ENCODE data around the gene TTC7B. TPM values are rescaled to one million over a fixed set of nuclear protein-coding genes. Genes with fewer than 3 reads are reported as not detected.

Gene TTC7B
- total RNA-seq, 1 donor from 2014 or later: 3.1 TPM

GRCh38 chr14:90552465-90553297, 263.5 kb downstream of the TTC7B start:
- intact Hi-C loops (cut with micrococcal nuclease): no loop called here
- H3K36me3 Mint-ChIP-seq (ENCODE audit: low read depth): no peaks in the 10 kb centered on the region
- H3K27ac Mint-ChIP-seq: no peak overlapping the region
- H3K4me1 Mint-ChIP-seq (ENCODE audit: low read depth): no peaks in the 10 kb centered on the region
- no peak overlapping the region for H3K4me3 Mint-ChIP-seq
- DNase-seq (ENCODE audit: low spot score): no peak
- no peaks in the 10 kb centered on the region for H3K9me3 Mint-ChIP-seq
- H3K27me3 Mint-ChIP-seq (ENCODE audit: insufficient read depth): no peaks in the 10 kb centered on the region

GRCh38 chr14:90551733-90552464, 264.3 kb downstream of the TTC7B start:
- H3K36me3 Mint-ChIP-seq (ENCODE audit: low read depth): no peaks in the 10 kb centered on the region
- no peaks in the 10 kb centered on the region for H3K9me3 Mint-ChIP-seq
- no peak for DNase-seq (ENCODE audit: low spot score)
- no peaks in the 10 kb centered on the region for H3K4me1 Mint-ChIP-seq (ENCODE audit: low read depth)
- H3K4me3 Mint-ChIP-seq: no peak overlapping the region
- H3K27ac Mint-ChIP-seq: no peak overlapping the region
- no peaks in the 10 kb centered on the region for H3K27me3 Mint-ChIP-seq (ENCODE audit: insufficient read depth)
- intact Hi-C loops (cut with micrococcal nuclease): no loop called here

- H3K4me3 Mint-ChIP-seq: no peak overlapping the region
- intact Hi-C loops (cut with micrococcal nuclease): no loop called here
- no peak overlapping the region for H3K27ac Mint-ChIP-seq
- no peaks in the 10 kb centered on the region for H3K4me1 Mint-ChIP-seq (ENCODE audit: low read depth)
- H3K36me3 Mint-ChIP-seq (ENCODE audit: low read depth): no peaks in the 10 kb centered on the region
- H3K27me3 Mint-ChIP-seq (ENCODE audit: insufficient read depth): no peaks in the 10 kb centered on the region
- DNase-seq (ENCODE audit: low spot score): no peak
- no peaks in the 10 kb centered on the region for H3K9me3 Mint-ChIP-seq
Measured at GRCh38 chr14:90551070-90551704, 265.0 kb downstream of the TTC7B start.

GRCh38 chr14:90549794-90550641, 266.2 kb downstream of the TTC7B start:
- Mint-ChIP-seq H3K36me3 (ENCODE audit: low read depth) (no peaks in the 10 kb centered on the region), H3K9me3 (no peaks in the 10 kb centered on the region), H3K27ac (no peak overlapping the region), H3K27me3 (ENCODE audit: insufficient read depth) (no peaks in the 10 kb centered on the region), H3K4me1 (ENCODE audit: low read depth) (no peaks in the 10 kb centered on the region), H3K4me3 (no peak overlapping the region)
- intact Hi-C loops (cut with micrococcal nuclease): no loop called here
- DNase-seq (ENCODE audit: low spot score): no peak

GRCh38 chr14:90548455-90548854, 267.8 kb downstream of the TTC7B start:
- Mint-ChIP-seq H3K4me3 (no peak overlapping the region), H3K9me3 (no peaks in the 10 kb centered on the region), H3K36me3 (ENCODE audit: low read depth) (no peaks in the 10 kb centered on the region), H3K4me1 (ENCODE audit: low read depth) (no peaks in the 10 kb centered on the region), H3K27me3 (ENCODE audit: insufficient read depth) (no peaks in the 10 kb centered on the region), H3K27ac (no peak overlapping the region)
- intact Hi-C loops (cut with micrococcal nuclease): no loop called here
- no peak for DNase-seq (ENCODE audit: low spot score)

GRCh38 chr14:90547968-90548367, 268.3 kb downstream of the TTC7B start:
- H3K27ac Mint-ChIP-seq: no peak overlapping the region
- no peaks in the 10 kb centered on the region for H3K27me3 Mint-ChIP-seq (ENCODE audit: insufficient read depth)
- no peaks in the 10 kb centered on the region for H3K9me3 Mint-ChIP-seq
- H3K4me1 Mint-ChIP-seq (ENCODE audit: low read depth): no peaks in the 10 kb centered on the region
- no peak for DNase-seq (ENCODE audit: low spot score)
- no peak overlapping the region for H3K4me3 Mint-ChIP-seq
- no peaks in the 10 kb centered on the region for H3K36me3 Mint-ChIP-seq (ENCODE audit: low read depth)
- intact Hi-C loops (cut with micrococcal nuclease): no loop called here

GRCh38 chr14:90547250-90547649, 269.0 kb downstream of the TTC7B start:
- DNase-seq (ENCODE audit: low spot score): no peak
- intact Hi-C loops (cut with micrococcal nuclease): no loop called here
- H3K27ac Mint-ChIP-seq: no peak overlapping the region
- no peaks in the 10 kb centered on the region for H3K4me1 Mint-ChIP-seq (ENCODE audit: low read depth)
- no peaks in the 10 kb centered on the region for H3K36me3 Mint-ChIP-seq (ENCODE audit: low read depth)
- no peaks in the 10 kb centered on the region for H3K9me3 Mint-ChIP-seq
- H3K27me3 Mint-ChIP-seq (ENCODE audit: insufficient read depth): no peaks in the 10 kb centered on the region
- no peak overlapping the region for H3K4me3 Mint-ChIP-seq

- no peak for DNase-seq (ENCODE audit: low spot score)
- intact Hi-C loops (cut with micrococcal nuclease): no loop called here
- Mint-ChIP-seq H3K4me1 (ENCODE audit: low read depth) (no peaks in the 10 kb centered on the region), H3K9me3 (no peaks in the 10 kb centered on the region), H3K27me3 (ENCODE audit: insufficient read depth) (no peaks in the 10 kb centered on the region), H3K27ac (no peak overlapping the region), H3K4me3 (no peak overlapping the region), H3K36me3 (ENCODE audit: low read depth) (no peaks in the 10 kb centered on the region)
Measured at GRCh38 chr14:90546767-90547166, 269.5 kb downstream of the TTC7B start.

- Mint-ChIP-seq H3K4me3 (no peak overlapping the region), H3K4me1 (ENCODE audit: low read depth) (no peaks in the 10 kb centered on the region), H3K27me3 (ENCODE audit: insufficient read depth) (no peaks in the 10 kb centered on the region), H3K36me3 (ENCODE audit: low read depth) (no peaks in the 10 kb centered on the region), H3K9me3 (no peaks in the 10 kb centered on the region), H3K27ac (no peak overlapping the region)
- intact Hi-C loops (cut with micrococcal nuclease): no loop called here
- DNase-seq (ENCODE audit: low spot score): no peak
Measured at GRCh38 chr14:90545966-90546751, 270.1 kb downstream of the TTC7B start.

- intact Hi-C loops (cut with micrococcal nuclease): no loop called here
- Mint-ChIP-seq H3K4me3 (no peak overlapping the region), H3K9me3 (no peaks in the 10 kb centered on the region), H3K27ac (no peak overlapping the region), H3K27me3 (ENCODE audit: insufficient read depth) (no peaks in the 10 kb centered on the region), H3K36me3 (ENCODE audit: low read depth) (no peaks in the 10 kb centered on the region), H3K4me1 (ENCODE audit: low read depth) (no peaks in the 10 kb centered on the region)
- DNase-seq (ENCODE audit: low spot score): no peak
Measured at GRCh38 chr14:90545382-90545781, 270.8 kb downstream of the TTC7B start.

GRCh38 chr14:90544971-90545370, 271.3 kb downstream of the TTC7B start:
- no peaks in the 10 kb centered on the region for H3K27me3 Mint-ChIP-seq (ENCODE audit: insufficient read depth)
- no peak overlapping the region for H3K27ac Mint-ChIP-seq
- DNase-seq (ENCODE audit: low spot score): no peak
- H3K4me1 Mint-ChIP-seq (ENCODE audit: low read depth): no peaks in the 10 kb centered on the region
- H3K4me3 Mint-ChIP-seq: no peak overlapping the region
- H3K36me3 Mint-ChIP-seq (ENCODE audit: low read depth): no peaks in the 10 kb centered on the region
- H3K9me3 Mint-ChIP-seq: no peaks in the 10 kb centered on the region
- intact Hi-C loops (cut with micrococcal nuclease): no loop called here

GRCh38 chr14:90544566-90544965, 271.7 kb downstream of the TTC7B start:
- Mint-ChIP-seq H3K9me3 (no peaks in the 10 kb centered on the region), H3K27me3 (ENCODE audit: insufficient read depth) (no peaks in the 10 kb centered on the region), H3K27ac (no peak overlapping the region), H3K36me3 (ENCODE audit: low read depth) (no peaks in the 10 kb centered on the region), H3K4me3 (no peak overlapping the region), H3K4me1 (ENCODE audit: low read depth) (no peaks in the 10 kb centered on the region)
- DNase-seq (ENCODE audit: low spot score): no peak
- intact Hi-C loops (cut with micrococcal nuclease): no loop called here

Data from activated T-helper 1 cell treated with anti-CD3 and anti-CD28 coated beads, Interleukin-12 subunit alpha, Interleukin-12 subunit beta, Interleukin-2, Interleukin-4 antibody, amounts not matched to agents 30 ng/mL and 10 ng/mL and 1 ng/mL, durations not matched to agents 14 hours and 24 hours and 36 hours (primary cell).